ENCODE data around the gene OSBPL3.

Gene OSBPL3

DNA sequence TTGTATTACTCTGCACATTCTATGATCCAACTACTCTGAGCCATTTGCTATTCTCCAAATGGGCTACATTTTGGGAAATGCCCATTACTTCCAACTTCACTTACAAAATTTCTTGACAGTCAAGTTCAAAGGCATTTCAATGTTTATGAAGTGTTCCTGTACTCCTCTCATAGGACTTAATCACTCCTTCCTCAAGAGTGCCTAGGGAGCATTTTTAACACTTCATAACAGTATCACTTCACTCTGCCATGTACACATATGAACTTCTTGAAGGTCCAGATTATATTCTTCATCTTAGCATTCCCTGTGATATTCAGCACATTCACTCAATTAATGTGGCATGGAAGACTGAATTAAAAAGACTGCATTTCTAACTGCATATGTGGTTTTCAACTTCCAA is 21.6 kb downstream of the OSBPL3 start:
- Histone ChIP-seq H3K27me3 (ENCODE audit: low read depth) (no peaks in the 10 kb centered on the region), H3K4me1 (peaks cover 8% of the 10 kb centered on the region), H3K4me3 (no peak overlapping the region), H3K9me3 (0 out of 2 replicates have a peak, but pooled peaks cover 2% of the 10 kb centered on the region), H3K36me3 (replicated peaks) (no peaks in the 10 kb centered on the region)
- in situ Hi-C loops (cut with MboI; ENCODE audit: low sequenced_read_pairs) = no loop called here
- DNase-seq (ENCODE audit: low spot score in 2 of 2) = no peak

DNA sequence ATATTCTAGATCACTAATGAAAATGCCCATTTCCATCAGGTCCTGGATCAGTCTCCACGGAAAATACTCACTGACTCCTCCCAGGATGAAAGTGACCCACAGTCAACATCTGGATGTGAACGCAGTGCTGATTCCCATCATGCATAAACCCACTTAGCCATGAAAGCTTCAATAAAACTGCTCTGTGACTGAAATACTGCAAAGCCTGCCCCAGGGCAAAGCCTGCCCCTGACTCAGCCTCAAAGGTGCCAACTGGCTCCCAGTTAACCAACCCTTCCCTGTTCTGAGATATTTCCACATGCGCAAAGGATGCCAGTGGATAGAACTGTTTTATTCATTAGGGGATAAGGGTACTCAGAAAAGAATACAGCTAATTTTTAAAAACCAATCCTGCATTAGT is 24.0 kb downstream of the OSBPL3 start:
- H3K27me3 ChIP-seq (ENCODE audit: low read depth) = no peaks in the 10 kb centered on the region
- peaks cover 8% of the 10 kb centered on the region for H3K4me1 ChIP-seq
- H3K9me3 ChIP-seq = 0 out of 2 replicates have a peak, but pooled peaks cover 2% of the 10 kb centered on the region
- H3K4me3 ChIP-seq = no peak overlapping the region
- DNase-seq (ENCODE audit: low spot score in 2 of 2) = no peak
- no peaks in the 10 kb centered on the region for H3K36me3 ChIP-seq (replicated peaks)
- in situ Hi-C loops (cut with MboI; ENCODE audit: low sequenced_read_pairs) = no loop called here

GRCh38 chr7:24955313-24955712 is 24.7 kb downstream of the OSBPL3 start:
- Histone ChIP-seq H3K27me3 (ENCODE audit: low read depth) (no peaks in the 10 kb centered on the region), H3K4me3 (no peak overlapping the region), H3K36me3 (replicated peaks) (no peaks in the 10 kb centered on the region), H3K4me1 (peaks cover 8% of the 10 kb centered on the region), H3K9me3 (no peaks in the 10 kb centered on the region)
- DNase-seq (ENCODE audit: low spot score in 2 of 2) = no peak
- in situ Hi-C loops (cut with MboI; ENCODE audit: low sequenced_read_pairs) = no loop called here

DNA sequence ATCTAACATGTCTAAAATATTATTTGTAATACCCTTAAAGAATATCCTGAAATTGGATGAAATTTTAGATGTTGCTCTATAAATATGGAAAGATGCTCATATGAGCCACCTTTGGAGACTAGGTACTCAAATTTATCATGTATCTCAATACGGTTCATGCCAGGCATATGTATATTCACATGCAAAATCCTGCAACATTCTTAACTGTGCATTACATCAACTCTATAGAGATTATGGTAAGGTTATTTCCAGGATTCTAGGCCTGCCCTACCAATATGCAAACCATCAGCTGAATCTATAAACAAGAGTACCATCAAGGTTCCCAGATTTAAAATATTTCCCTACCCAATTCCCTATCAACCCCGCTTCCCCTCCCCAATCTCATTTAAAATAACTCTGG is 27.5 kb downstream of the OSBPL3 start:
- Histone ChIP-seq H3K27me3 (ENCODE audit: low read depth) (no peaks in the 10 kb centered on the region), H3K9me3 (no peaks in the 10 kb centered on the region), H3K4me1 (peaks cover 2% of the 10 kb centered on the region; the same call in 1 of the 2 replicates), H3K36me3 (replicated peaks) (no peaks in the 10 kb centered on the region), H3K4me3 (no peak overlapping the region)
- DNase-seq (ENCODE audit: low spot score in 2 of 2) = no peak
- in situ Hi-C loops (cut with MboI; ENCODE audit: low sequenced_read_pairs) = no loop called here

- Histone ChIP-seq H3K36me3 (replicated peaks) (no peaks in the 10 kb centered on the region), H3K27me3 (ENCODE audit: low read depth) (no peaks in the 10 kb centered on the region), H3K9me3 (no peaks in the 10 kb centered on the region), H3K4me3 (no peak overlapping the region), H3K4me1 (peaks cover 11% of the 10 kb centered on the region)
- in situ Hi-C loops (cut with MboI; ENCODE audit: low sequenced_read_pairs) = no loop called here
- DNase-seq (ENCODE audit: low spot score in 2 of 2) = no peak
These were observed 28.5 kb downstream of the OSBPL3 start for GRCh38 chr7:24951441-24951980.

DNA sequence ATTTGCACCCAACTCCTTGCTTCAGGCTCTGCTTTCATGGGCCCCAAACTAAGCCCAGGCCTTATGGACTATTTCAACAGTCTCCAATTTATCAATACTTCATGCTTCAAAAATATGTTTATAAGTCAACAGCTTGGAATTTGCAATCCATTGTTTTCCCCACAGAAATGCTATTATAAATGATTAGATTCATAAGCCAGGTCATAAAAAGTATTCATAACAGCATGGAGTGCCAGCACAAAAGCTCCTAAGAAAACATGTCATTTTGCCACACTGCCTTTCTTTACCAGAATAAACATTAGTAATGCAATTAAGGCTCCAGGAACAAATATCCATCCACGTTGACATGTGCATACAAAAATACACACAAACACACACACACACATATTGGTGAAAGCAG is 30.1 kb downstream of the OSBPL3 start:
- Histone ChIP-seq H3K4me1 (peaks cover 14% of the 10 kb centered on the region), H3K4me3 (no peak overlapping the region), H3K9me3 (no peaks in the 10 kb centered on the region), H3K36me3 (replicated peaks) (no peaks in the 10 kb centered on the region), H3K27me3 (ENCODE audit: low read depth) (no peaks in the 10 kb centered on the region)
- in situ Hi-C loops (cut with MboI; ENCODE audit: low sequenced_read_pairs) = no loop called here
- no peak for DNase-seq (ENCODE audit: low spot score in 2 of 2)

DNA sequence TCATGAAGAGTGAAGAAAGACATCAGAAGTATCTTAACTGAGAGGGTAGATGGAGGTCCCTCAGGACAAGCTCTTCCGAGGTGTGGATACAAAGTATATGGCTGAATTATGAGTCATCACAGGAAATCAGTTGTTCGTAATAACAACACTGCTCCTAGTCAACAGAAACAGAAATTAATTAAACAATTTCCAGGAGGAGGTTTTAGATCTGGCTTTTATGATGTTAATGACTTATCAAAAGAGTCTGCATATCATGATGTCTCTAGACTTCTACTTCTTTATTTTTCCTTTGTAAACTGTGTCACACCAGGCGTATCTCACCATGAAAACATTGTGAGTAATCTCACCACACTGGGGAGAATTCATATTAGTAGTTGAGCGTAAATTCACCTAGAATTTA is 31.2 kb downstream of the OSBPL3 start:
- peaks cover 14% of the 10 kb centered on the region for H3K4me1 ChIP-seq
- no peak overlapping the region for H3K4me3 ChIP-seq
- no peaks in the 10 kb centered on the region for H3K36me3 ChIP-seq (replicated peaks)
- in situ Hi-C loops (cut with MboI; ENCODE audit: low sequenced_read_pairs) = no loop called here
- DNase-seq (ENCODE audit: low spot score in 2 of 2) = no peak
- H3K27me3 ChIP-seq (ENCODE audit: low read depth) = no peaks in the 10 kb centered on the region
- H3K9me3 ChIP-seq = no peaks in the 10 kb centered on the region

DNA sequence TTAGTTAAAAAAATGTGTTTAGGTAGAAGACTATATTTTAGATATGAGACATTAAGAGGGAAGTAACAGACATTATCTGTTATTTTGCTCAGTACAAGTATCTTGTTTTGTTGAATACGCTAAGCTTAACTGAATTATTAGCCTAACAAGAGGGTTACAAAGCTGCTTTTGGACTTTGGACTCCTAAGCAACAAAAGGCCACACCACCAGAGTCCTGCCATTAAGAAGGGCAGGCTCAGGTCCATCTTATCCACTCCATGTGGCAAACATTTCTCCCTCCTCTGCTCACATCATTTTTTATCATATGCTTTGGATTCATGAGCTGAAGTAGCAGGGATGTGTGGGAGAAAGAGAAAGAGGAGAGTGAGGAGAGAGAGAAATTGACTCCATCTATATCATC is 33.5 kb downstream of the OSBPL3 start:
- in situ Hi-C loops (cut with MboI; ENCODE audit: low sequenced_read_pairs) = no loop called here
- peaks cover 14% of the 10 kb centered on the region for H3K4me1 ChIP-seq
- H3K27me3 ChIP-seq (ENCODE audit: low read depth) = no peaks in the 10 kb centered on the region
- no peak overlapping the region for H3K4me3 ChIP-seq
- DNase-seq (ENCODE audit: low spot score in 2 of 2) = no peak
- no peaks in the 10 kb centered on the region for H3K9me3 ChIP-seq
- H3K36me3 ChIP-seq (replicated peaks) = no peaks in the 10 kb centered on the region

- no peaks in the 10 kb centered on the region for H3K36me3 ChIP-seq (replicated peaks)
- H3K9me3 ChIP-seq = no peaks in the 10 kb centered on the region
- no peak for DNase-seq (ENCODE audit: low spot score in 2 of 2)
- no peaks in the 10 kb centered on the region for H3K27me3 ChIP-seq (ENCODE audit: low read depth)
- in situ Hi-C loops (cut with MboI; ENCODE audit: low sequenced_read_pairs) = no loop called here
- H3K4me1 ChIP-seq = peaks cover 14% of the 10 kb centered on the region
- no peak overlapping the region for H3K4me3 ChIP-seq
These were observed 34.1 kb downstream of the OSBPL3 start for GRCh38 chr7:24945899-24946298.

DNA sequence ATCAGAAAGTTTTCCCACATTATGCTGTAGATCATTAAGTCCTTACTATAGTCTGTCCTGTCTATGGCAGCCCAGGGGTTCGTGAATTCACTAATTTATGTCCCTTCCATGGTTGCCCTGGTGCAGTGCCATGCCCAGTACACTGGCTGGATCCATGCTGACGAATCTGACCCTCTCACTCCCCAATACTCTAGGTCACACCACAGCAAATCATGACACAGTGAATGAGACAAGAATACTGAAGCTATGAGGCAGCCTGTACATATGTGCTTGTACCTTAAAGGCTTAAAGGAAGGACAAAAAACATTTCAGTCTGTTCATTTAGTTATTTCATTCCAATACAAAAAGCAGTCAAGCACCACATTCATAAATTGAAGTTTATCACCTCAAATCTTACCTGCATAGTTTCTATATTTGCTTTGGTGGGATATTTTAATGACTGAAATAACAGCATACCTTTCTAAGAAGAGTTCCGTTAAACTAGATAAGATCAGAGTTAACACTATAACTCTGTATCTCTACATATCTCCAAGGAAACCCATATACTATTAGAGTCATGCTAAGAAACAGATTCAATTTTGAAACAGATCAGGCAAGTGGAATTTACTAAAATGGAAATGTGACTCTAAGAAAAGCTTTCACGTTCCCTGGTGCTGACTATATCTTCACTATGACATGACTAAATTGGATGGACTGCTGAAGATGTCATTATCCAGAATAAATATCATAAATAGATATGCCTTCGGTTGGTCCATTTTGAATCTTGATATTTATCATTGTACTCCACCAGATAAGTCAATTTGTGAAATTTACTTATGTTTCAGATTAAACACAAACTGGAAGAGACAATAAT is 36.7 kb downstream of the OSBPL3 start:
- H3K27me3 ChIP-seq (ENCODE audit: low read depth) = no peaks in the 10 kb centered on the region
- in situ Hi-C loops (cut with MboI; ENCODE audit: low sequenced_read_pairs) = no loop called here

GRCh38 chr7:24942226-24942625 is 37.8 kb downstream of the OSBPL3 start:
- Histone ChIP-seq H3K9me3 (no peaks in the 10 kb centered on the region), H3K4me3 (no peak overlapping the region), H3K27me3 (ENCODE audit: low read depth) (no peaks in the 10 kb centered on the region), H3K36me3 (replicated peaks) (no peaks in the 10 kb centered on the region), H3K4me1 (peaks cover 9% of the 10 kb centered on the region)
- in situ Hi-C loops (cut with MboI; ENCODE audit: low sequenced_read_pairs) = no loop called here
- no peak for DNase-seq (ENCODE audit: low spot score in 2 of 2)

More for the DNA sequence above, 36.7 kb downstream of the OSBPL3 start:
- Histone ChIP-seq H3K9me3 (no peaks in the 10 kb centered on the region), H3K36me3 (replicated peaks) (no peaks in the 10 kb centered on the region), H3K4me1 (peaks cover 14% of the 10 kb centered on the region), H3K4me3 (no peak overlapping the region)
- no peak for DNase-seq (ENCODE audit: low spot score in 2 of 2)

- no peak for DNase-seq (ENCODE audit: low spot score in 2 of 2)
- Histone ChIP-seq H3K27me3 (ENCODE audit: low read depth) (no peaks in the 10 kb centered on the region), H3K4me3 (no peak overlapping the region), H3K9me3 (no peaks in the 10 kb centered on the region), H3K36me3 (replicated peaks) (no peaks in the 10 kb centered on the region), H3K4me1 (peaks cover 6% of the 10 kb centered on the region; the same call in 1 of the 2 replicates)
- in situ Hi-C loops (cut with MboI; ENCODE audit: low sequenced_read_pairs) = no loop called here
These were observed 40.6 kb downstream of the OSBPL3 start for GRCh38 chr7:24939416-24939815.

DNA sequence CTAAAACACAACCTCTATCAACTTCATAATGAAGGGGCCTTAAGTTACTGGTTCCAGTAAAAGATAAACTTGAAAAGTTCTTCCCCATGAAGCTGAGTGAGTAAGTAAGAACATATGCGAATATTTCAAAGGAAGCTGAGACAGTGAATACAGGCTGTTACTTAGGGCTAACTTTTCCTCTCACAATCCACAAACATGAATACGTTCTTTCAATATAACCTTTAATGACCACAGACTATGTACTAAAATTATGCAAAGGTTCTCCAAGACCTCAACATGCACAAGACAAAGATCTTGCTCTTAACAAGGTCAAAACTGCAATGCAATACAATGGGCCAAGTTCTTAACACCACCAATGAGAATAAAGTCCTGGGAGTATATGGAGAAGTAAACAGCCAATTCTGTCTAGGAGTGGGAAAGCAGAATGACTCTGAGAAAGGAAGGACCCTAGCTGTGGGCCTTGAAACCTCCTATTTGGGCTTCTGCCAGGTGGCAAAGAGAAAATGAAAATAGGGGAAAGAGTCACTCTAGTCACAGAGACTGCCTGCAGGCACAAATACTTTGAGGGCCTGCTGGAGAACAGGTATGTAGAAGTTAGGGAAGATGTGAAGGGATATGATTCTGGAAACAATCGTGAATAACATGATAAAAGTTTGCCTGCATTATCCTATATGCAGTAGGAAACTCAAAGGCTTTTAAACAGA is 43.7 kb downstream of the OSBPL3 start:
- DNase-seq (ENCODE audit: low spot score in 2 of 2) = peak; percentile 20 to 37

GRCh38 chr7:24933298-24933697 is 46.7 kb downstream of the OSBPL3 start:
- in situ Hi-C loops (cut with MboI; ENCODE audit: low sequenced_read_pairs) = no loop called here
- Histone ChIP-seq H3K36me3 (replicated peaks) (no peaks in the 10 kb centered on the region), H3K4me1 (peaks cover 6% of the 10 kb centered on the region; the same call in 1 of the 2 replicates), H3K4me3 (no peak overlapping the region), H3K9me3 (no peaks in the 10 kb centered on the region), H3K27me3 (ENCODE audit: low read depth) (no peaks in the 10 kb centered on the region)
- DNase-seq (ENCODE audit: low spot score in 2 of 2) = no peak

More for the DNA sequence above, 43.7 kb downstream of the OSBPL3 start:
- Histone ChIP-seq H3K9me3 (no peaks in the 10 kb centered on the region), H3K36me3 (replicated peaks) (no peaks in the 10 kb centered on the region), H3K4me1 (peaks cover 6% of the 10 kb centered on the region; the same call in 1 of the 2 replicates), H3K27me3 (ENCODE audit: low read depth) (no peaks in the 10 kb centered on the region), H3K4me3 (no peak overlapping the region)
- in situ Hi-C loops (cut with MboI; ENCODE audit: low sequenced_read_pairs) = no loop called here

Data from HAP-1 (cell line).